OCI-LY7 (cell line): ENCODE data around the gene GYG1.

ENCODE experiments used
- CTCF ChIP-seq: fragments of 200-600 bp; sonication (generic); conservative IDR thresholded peaks from 2 replicates; pipeline ENCODE4 v1.5.1; 2014; ENCODE audit warnings: mild to moderate bottlenecking, antibody characterized with exemption, low read length, moderate library complexity, mixed read lengths
- EZH2phosphoT487 ChIP-seq: fragments of 200-600 bp; sonication (generic); IDR thresholded peaks from 2 replicates; pipeline ENCODE4 v1.6.1; 2018; ENCODE audit warnings: low read depth, borderline replicate concordance, mild to moderate bottlenecking, mixed run types, antibody characterized with exemption, low read length, moderate library complexity, mixed read lengths

- TF ChIP-seq CTCF (no peak), EZH2phosphoT487 (no peak)
Measured at GRCh38 chr3:149015393-149015792, 24.1 kb downstream of the GYG1 start.
